ENCODE data around the gene IL18.

The IL18 gene

DNA sequence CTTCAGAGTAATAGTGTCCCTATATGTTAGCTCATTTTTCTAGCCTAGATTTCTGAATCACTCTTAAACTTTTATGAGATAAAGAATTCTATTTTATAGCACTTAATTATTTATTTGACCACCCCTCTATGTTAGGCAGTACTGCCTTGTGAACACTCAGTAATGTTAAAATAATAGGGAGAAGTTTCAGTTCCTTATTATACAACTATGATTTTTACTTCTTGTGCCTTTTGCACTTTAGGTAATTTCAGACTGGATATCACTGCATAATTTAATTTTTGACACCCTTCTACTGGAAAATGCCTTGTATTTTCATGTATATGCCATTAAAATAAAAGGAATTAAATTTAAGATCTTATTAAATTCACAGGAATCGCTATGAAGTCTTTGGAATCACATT lies 14.5 kb upstream of the IL18 start:
- TF ChIP-seq, protein P1, sequence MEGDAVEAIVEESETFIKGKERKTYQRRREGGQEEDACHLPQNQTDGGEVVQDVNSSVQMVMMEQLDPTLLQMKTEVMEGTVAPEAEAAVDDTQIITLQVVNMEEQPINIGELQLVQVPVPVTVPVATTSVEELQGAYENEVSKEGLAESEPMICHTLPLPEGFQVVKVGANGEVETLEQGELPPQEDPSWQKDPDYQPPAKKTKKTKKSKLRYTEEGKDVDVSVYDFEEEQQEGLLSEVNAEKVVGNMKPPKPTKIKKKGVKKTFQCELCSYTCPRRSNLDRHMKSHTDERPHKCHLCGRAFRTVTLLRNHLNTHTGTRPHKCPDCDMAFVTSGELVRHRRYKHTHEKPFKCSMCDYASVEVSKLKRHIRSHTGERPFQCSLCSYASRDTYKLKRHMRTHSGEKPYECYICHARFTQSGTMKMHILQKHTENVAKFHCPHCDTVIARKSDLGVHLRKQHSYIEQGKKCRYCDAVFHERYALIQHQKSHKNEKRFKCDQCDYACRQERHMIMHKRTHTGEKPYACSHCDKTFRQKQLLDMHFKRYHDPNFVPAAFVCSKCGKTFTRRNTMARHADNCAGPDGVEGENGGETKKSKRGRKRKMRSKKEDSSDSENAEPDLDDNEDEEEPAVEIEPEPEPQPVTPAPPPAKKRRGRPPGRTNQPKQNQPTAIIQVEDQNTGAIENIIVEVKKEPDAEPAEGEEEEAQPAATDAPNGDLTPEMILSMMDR (conservative IDR thresholded peaks at IDR 0.05), result no peak
- no peak overlapping the region for H3K27ac ChIP-seq

DNA sequence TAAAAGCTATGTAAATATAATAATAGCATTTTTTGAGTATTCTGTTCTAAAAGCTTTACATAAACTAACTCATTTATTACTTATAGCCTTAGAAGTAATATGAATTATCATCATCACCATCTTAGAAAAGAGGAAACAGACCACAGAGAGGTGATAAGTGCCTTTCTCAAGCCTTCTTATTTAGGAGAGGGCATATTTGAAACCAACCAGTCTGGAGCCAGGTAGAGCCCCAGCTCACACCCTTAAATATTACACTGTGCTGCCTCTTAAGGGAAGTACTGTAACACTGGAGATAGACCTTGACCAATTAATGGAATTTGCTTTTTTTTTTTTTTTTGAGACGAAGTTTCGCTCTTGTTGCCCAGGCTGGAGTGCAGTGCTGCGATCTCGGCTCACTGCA lies 13.7 kb upstream of the IL18 start:
- H3K27ac ChIP-seq, result no peak overlapping the region
- TF ChIP-seq, protein P1 (conservative IDR thresholded peaks at IDR 0.05), result no peak

DNA sequence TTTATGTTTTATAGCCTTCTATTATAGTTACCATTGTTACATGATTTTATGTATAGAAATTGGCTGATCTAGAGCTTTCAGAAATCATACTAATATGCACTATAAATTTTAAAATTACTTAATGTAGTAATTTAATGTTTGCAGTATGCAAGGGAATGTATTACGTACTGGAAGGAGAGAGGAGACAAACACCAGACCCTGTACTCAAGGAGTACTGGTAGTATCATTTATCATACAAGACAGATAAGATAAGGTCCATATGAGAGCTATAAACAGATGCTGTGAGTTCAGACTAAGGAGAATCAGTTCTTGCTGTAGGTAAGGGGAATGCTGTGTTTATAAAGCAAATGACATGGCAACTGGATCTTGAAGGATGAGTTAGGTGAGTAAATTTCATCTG lies 12.2 kb upstream of the IL18 start:
- H3K27ac ChIP-seq, result no peak overlapping the region

DNA sequence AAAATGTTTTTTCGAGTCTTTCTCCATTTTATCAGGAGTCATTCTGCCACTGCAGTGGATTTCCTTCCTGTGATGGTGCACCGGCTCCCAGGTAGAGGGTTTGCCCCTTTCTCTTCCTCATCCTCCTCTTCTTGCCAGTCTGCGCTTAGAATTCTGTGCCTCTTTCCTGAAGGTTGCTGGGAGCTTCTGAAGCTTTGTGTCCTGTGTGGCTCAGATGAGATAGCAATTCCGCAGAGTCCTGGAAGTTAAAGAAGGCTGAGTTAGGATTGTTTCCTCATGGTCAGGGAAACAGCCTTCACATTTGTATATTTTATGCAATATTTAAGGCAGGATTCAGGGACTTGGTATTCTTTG lies 11.7 kb upstream of the IL18 start:
- H3K27ac ChIP-seq, result no peak overlapping the region
- TF ChIP-seq, protein P1 (conservative IDR thresholded peaks at IDR 0.05), result no peak

More for the DNA sequence above, 12.2 kb upstream of the IL18 start:
- TF ChIP-seq, protein P1 (conservative IDR thresholded peaks at IDR 0.05), result no peak

DNA sequence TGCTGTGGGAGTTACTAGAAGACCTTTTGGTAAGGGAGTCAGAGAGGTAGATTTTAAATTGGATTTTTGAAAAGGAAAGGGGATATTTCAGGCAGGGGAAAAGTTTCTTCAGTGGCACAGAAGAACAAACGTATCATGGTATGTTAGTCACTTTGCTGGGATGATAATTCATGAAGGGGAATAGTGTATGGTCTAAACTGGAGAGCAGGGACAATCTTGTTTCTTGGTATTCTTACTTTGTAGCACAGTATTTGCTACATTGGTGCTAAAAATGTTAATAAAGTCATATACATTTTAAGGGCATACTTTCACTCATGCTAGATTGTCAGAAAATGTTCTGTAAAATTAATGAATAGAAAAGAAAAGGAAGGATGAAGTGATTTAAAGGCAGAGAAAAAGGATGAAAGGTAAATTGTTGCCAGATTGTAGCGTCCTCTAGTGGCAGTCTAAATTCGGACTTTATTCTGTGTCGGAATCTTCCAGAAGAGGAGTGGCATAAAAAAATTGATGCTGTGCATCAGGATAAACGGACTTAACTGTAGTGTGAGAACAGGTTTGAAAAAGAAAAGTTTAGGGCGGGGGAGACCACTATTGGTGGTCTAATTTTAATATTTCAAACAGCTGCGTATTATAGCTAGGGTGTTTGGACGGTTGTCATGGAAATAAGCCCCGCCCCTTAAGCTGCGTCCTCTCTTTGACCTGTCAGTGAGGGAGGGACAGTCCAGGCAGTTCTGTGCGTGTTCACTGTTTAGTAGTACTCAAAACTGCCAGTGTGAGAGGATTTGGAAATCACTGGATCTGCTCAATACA lies 11.1 kb upstream of the IL18 start, which contains the start of gene BCO2:
Gene BCO2 (plus strand): TSS at position 724 of the 810 bp plus-strand sequence. CDS start 90 bp downstream, outside the sequence.
- TF ChIP-seq, protein P1 (conservative IDR thresholded peaks at IDR 0.05), result peak; percentile 92
- no peak within 1 kb of the TSS for H3K27ac ChIP-seq

DNA sequence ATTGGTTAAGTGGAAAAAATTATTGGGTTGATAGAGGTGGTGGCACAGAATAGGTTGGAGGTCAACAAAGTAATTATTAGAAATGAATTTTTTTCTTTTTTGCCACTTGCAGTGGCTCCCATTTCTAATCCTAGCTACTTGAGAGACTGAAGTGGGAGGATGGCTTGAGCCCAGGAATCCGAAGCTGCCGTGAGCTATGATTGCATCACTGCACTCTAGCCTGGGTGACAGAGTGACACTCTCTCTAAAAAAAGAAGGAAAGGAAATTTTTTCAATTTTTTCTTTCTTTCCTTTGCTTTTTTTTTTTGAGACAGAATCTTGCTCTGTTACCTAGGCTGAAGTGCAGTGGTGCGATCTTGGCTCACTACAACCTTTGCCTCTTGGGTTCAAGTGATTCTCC lies 9.3 kb upstream of the IL18 start:
- TF ChIP-seq, protein P1 (conservative IDR thresholded peaks at IDR 0.05), result no peak
- H3K27ac ChIP-seq, result no peak overlapping the region

DNA sequence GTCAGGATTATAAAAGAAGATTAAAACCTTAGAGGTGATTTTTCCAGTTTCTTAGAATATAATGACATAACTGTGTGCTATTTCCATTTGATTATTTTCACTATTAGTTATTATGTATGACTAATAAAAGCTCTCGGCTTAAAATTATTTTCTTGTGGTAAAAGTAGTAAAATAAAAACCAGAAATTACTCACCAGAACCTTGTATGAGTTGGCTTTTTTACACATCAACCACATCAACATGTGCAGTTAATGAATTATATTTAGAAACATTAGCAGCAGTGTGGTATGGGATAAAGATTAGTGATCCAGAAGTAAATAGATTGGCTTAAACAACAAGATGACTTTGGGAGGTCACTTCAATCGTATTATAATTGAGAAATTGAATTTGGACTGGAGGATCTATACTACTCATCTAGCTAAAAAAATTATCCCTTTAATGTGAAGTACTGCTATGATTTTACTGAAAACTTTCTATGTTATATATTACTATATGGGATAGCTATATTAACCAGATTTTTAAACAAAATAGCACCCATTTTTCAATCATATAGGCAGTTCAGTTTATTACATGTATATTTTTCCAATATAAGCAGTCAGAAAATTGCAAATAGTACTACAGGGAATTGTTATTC lies 8.6 kb upstream of the IL18 start:
- TF ChIP-seq, protein P1 (conservative IDR thresholded peaks at IDR 0.05), result no peak

More for the DNA sequence above, 8.6 kb upstream of the IL18 start:
- no peak overlapping the region for H3K27ac ChIP-seq
